GM19023 (cell line): ENCODE data around the gene ANKRD36C.
"Not testable (repeated sequence)": the region's sequence is repeated elsewhere in the genome, so short reads cannot be mapped to it uniquely, and the experiment has no call there.

Experiments used
- ATAC-seq: cut with Tn5 transposase; IDR thresholded peaks from one replicate; pipeline ENCODE4 v1.9.1; 2021; ENCODE audit warnings: mild to moderate bottlenecking, moderate library complexity; ENCODE audit not compliant: unreplicated experiment

ANKRD36C gene

DNA sequence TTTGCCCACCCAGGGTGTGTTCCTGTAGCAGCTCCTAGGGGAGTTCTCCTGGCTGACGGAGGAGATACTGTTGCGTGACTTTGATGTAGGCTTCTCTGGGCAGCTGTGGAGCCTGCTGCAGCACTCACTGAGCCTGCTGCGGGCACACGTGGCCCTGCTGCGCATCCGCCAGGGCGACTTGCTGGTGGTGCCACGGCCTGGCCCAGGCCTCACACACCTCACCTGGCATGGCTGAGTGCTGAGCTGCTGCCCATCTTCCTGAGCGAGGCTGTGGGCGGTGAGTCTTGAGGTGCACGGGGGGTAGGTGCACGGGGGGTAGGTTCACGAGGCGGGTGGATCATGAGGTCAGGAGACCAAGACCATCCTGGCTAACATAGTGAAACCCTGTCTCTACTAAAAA lies 191.7 kb downstream of the ANKRD36C start:
- no peak for ATAC-seq

DNA sequence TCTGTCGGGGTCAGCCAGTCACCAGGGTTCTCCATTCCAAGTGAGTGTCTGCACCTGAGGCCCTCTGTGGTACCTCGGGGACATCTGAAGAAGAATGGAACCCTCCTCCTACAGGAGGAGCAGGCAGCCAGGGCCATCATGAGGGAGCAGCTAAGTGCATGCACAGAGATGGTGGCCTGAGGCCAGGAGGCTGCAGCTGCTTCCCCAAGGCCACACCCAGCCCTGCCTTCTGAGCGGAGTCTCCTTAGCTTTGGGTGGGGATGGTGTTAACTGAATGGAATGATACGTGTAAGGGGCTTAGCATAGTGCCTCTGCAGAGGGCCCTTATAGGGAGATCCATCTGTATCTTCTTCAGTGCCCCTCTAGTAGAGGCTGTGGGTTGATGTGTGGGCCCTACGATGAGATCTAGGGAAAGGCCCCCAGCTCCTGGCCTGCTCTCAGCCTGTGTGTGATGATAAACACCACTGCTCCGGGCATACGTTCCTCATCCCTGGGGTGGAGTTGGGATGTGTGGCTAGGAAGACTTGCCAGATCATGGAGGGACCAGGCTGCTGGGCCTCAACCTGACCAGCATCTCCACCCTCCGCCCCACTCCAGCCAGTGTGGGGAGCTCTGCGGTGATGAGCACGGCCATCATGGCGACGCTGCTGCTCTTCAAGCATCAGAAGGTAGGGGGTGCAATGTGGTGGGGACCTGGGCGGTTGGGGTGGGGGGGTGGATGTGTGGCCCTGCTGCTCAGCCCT lies 192.3 kb downstream of the ANKRD36C start:
- not testable (repeated sequence) for ATAC-seq

DNA sequence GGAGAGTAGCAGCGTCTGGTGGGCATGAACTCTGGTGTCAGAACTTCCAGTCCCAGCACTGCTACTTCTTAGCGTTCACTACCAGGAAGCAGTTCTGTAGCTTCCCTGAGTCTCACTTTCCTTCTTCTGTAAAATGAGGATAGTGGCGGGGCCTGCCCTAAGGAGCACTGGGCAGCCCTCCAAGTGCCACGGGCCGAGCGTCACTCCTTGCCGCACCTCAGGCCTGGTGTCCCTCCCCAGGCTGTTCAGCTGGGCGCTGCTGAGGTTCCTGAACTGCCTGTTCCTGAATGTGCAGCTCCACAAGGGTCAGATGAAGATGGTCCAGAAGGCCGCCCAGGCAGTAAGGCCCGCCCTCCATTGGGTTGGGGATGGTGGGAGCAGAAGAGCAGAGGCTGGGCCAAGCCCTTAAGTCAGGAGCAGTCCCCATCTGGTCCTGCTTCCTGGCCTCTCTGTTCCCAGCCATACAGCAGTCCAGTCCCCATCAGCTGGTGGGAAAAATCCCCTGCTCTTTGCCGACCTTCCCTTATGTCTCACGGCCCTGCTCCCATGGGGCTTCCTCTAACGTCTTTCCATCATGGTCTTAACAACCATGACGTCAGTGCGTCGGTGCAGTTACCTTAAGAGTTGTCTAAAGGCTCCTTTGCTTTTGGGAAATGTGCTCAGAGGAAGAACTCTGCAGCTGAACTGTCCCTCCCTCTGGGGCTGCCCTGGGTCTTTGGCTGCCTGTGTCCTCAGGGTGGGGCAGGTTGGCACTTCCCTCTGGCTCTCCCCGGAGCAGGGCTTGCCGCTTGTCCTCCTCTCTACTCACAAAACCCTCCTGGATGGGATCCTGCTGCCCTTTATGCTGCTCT lies 195.2 kb downstream of the ANKRD36C start:
- ATAC-seq: not testable (repeated sequence)

DNA sequence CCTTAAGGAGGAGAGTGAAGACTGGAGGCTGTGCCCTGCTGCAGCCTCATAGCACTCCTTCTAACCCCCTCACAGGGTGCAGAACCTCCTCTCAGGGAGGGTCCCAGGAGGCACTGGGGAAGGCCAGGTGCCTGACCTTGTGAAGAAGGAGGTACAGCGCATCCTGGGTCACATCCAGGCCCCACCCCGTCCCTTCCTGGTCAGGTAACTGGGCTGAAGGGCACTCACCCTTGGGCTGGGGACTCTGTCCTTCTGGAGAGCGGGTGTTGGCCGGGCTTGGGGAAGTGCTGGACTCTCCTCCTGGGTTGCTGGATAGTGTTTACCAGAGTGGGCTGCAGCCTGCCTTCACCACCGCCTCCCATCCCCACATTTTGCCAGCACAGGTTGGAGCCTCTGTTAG lies 197.7 kb downstream of the ANKRD36C start:
- not testable (repeated sequence) for ATAC-seq

DNA sequence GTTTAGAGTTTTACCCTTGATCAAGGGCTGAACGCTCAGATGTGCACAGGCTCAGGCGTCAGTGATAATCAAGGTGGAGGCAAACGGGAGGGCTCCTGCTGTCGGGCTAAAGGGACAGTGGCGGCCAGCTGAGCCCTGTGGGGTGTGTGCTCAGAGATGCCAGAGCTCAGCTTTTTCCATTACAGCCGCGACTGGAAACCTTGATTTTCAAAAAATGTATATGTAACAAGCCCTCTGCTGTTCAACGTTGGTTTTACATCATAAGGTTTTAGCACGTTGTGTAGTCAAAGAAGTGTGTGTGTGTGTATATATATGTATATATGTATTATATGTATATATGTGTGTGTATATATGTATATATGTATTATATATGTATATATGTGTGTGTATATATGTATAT lies 201.4 kb downstream of the ANKRD36C start:
- not testable (repeated sequence) for ATAC-seq

DNA sequence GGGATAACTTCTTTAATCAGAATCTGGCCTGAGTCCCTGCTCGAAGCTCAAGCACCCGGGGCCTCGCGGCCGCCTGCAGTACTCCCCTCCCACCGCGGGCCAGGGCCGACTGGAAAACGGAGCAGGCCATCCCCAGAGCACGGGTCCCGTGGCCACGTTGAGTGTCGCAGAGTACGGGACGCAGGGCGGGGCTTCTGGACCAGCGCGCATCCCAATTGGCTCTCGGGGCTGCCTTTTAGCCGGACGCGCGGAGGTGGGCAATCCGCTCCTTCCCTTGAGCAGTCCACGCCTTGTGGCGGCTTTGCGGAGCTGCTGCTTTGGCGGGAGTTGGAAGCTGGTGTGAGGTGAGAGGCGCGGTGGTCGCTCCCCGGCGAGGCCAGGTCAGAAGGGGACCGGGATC lies 202.2 kb downstream of the ANKRD36C start:
- ATAC-seq: not testable (repeated sequence)

DNA sequence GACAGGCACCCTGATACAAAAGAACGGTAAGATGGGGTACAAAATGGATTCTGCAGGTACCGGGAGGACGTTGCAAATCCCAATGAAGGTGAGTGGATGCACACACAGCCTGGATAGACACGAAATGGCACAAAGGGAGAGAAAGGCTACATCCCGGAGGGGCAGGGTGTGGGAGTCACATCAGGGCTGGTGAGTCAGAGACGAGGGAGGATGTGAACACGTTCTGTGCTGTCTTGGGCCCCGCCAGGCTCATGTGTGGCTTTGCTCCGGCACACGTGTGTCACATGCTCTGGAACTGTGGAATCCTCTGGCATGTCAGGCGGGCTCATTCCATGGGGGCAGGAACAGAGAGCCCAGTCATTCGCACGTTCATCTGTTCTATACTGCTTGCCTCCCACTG lies 203.0 kb downstream of the ANKRD36C start:
- ATAC-seq: not testable (repeated sequence)
